ENCODE results near the gene MNAT1. TPM values are rescaled to one million over a fixed set of nuclear protein-coding genes. Genes with fewer than 3 reads are reported as not detected.
"Not testable (repeated sequence)": the region's sequence is repeated elsewhere in the genome, so short reads cannot be mapped to it uniquely, and the experiment has no call there.

Gene MNAT1
- total RNA-seq, 2 donors from 2014 or later = 11.1 to 12.0 TPM

- DNase-seq = no peak
- ATAC-seq = no peak
- intact Hi-C loops (cut with DNase I, micrococcal nuclease) = no loop called here
Measured at GRCh38 chr14:60786905-60787304, 52.3 kb downstream of the MNAT1 start.

DNA sequence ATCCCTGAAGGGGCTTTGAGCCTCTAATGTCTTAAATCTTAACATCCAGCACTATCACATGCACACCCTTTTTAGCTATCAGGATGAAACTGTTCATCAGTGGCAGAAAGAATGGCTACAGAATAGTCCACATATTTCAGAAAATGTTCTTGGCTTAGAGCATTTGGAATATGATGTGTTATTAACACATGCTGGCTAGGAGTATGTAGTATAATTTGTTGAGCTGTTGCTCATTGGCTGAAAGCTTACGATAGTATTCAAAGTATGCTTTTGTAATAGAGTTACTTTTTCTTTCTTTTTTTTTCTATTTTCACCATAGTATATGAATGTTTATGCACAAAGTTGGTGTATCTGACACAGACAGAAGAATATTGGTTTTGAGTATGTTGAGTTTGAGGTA is 55.1 kb downstream of the MNAT1 start:
- DNase-seq (no peak), ATAC-seq (no peak)
- intact Hi-C loops (cut with DNase I, micrococcal nuclease) = no loop called here

DNA sequence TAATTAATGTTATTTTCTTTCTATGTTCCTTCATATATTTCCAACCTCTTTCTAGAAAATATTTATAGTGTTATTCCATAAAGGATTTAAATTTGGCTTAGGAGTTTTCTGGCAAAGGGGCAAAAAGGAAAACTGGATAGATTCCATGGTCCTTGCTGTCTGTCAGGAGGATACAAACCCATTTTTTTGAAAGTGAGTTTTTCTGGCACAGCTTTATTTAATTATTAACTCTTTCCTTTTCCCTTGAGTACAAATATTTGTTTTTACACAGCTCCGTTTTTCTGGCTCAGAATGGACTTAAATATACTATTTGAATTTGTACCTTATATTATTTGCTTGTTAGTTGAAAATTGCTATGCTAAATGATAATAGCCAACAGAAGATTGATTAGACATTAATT is 56.3 kb downstream of the MNAT1 start:
- DNase-seq = no peak
- no peak for ATAC-seq
- intact Hi-C loops (cut with DNase I, micrococcal nuclease) = no loop called here

GRCh38 chr14:60796434-60796833 is 61.9 kb downstream of the MNAT1 start:
- ATAC-seq (no peak), DNase-seq (no peak)
- intact Hi-C loops (cut with DNase I, micrococcal nuclease) = no loop called here

GRCh38 chr14:60800409-60800808 is 65.8 kb downstream of the MNAT1 start:
- intact Hi-C loops (cut with DNase I, micrococcal nuclease) = no loop called here
- DNase-seq = no peak
- ATAC-seq = no peak

GRCh38 chr14:60803871-60804270 is 69.3 kb downstream of the MNAT1 start:
- DNase-seq = no peak
- no peak for ATAC-seq
- intact Hi-C loops (cut with DNase I, micrococcal nuclease) = no loop called here

- no peak for ATAC-seq
- DNase-seq = no peak
- intact Hi-C loops (cut with DNase I, micrococcal nuclease) = no loop called here
Measured at GRCh38 chr14:60805841-60806430, 71.4 kb downstream of the MNAT1 start.

GRCh38 chr14:60807247-60807646 is 72.7 kb downstream of the MNAT1 start:
- intact Hi-C loops (cut with DNase I, micrococcal nuclease) = no loop called here
- DNase-seq = no peak
- no peak for ATAC-seq

DNA sequence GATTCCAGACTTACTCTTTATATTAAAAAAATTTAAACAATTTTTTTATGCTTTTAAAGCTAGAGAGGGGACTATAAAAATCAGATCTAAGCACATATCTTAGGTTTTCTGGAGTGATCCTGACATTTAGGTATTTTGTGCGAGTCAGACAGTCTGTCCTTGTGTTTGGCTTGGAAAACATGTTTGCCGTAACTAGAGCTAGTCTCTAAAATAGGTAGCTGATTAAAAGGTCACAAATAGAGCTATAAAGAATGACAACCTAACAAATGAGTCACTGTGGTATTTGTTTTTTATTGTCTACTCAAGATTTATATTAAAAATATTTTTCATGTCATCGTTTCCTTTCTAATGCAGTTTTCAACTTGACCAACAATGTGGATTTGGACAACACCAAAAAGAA is 73.4 kb downstream of the MNAT1 start:
- DNase-seq (no peak), ATAC-seq (no peak)
- intact Hi-C loops (cut with DNase I, micrococcal nuclease) = no loop called here

DNA sequence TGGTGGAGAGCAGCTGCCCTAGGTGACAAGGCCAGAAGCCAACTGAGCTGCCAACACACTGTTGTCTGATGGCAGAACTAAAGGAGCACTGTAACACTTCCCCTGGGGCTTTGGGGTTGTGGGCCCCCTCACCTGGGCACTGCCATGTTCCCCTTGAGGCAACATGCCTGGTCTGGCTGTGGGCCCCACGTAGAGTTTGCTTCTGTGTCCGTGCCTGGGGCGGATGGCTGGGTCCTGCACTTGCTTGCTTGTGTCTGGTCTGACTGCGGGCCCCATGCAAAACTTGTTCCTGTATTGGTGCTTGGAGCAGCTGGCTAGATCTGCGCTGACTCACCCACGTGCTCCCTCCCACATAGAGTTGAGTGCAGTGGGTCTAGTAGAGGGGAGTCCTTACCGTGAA is 78.4 kb downstream of the MNAT1 start:
- intact Hi-C loops (cut with DNase I, micrococcal nuclease) = no loop called here
- no peak for DNase-seq
- ATAC-seq = no peak

GRCh38 chr14:60815371-60815770 is 80.8 kb downstream of the MNAT1 start:
- intact Hi-C loops (cut with DNase I, micrococcal nuclease) = no loop called here
- no peak for ATAC-seq
- no peak for DNase-seq

- ATAC-seq = no peak
- DNase-seq = no peak
- intact Hi-C loops (cut with DNase I, micrococcal nuclease) = no loop called here
Measured at GRCh38 chr14:60817113-60817512, 82.6 kb downstream of the MNAT1 start.

GRCh38 chr14:60819575-60819974 is 85.0 kb downstream of the MNAT1 start:
- ATAC-seq (peak; percentile 73), DNase-seq (no peak)
- intact Hi-C loops (cut with DNase I, micrococcal nuclease) = no loop called here

DNA sequence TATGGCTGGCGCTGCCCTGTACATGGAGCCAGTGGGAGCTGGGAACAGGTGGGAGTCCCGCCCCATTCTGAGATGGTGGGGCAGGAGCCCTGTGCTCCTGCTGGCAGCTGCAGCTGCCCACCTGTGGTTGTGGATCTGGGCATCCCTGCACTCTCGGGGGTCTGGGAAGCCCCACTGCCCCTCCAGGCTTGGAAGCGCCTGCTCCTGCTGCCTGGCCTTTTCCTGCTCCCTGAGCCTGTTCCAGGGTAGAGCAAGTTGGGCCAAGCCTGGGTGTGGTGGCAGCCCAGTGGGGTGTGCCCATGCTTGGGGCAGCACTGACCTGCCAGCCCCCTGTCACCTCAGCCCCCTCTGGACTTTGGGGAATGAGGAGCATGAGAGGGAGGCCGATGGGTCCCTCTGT is 104.0 kb downstream of the MNAT1 start:
- ATAC-seq (no peak), DNase-seq (no peak)
- intact Hi-C loops (cut with DNase I, micrococcal nuclease) = no loop called here

DNA sequence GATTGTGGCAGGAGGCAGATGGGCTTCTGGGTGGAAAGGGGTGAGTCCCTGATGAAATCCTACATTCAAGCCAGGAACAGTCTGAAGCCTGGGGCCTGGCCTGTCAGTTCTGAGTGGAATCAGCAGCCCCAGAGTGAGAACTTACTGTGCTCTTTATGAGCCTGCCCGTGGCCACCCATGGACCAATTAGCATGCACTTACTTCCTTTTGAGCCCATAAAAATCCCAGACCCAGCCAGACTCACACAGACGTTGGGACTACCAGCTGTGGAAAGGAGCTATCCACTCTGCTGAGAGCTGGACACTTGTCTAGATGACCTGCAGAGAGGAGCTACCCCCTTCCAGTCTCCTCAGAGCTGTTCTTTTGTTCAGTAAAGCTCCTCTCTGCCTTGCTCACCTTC is 104.5 kb downstream of the MNAT1 start:
- DNase-seq = no peak

GRCh38 chr14:60839657-60840056 is 105.1 kb downstream of the MNAT1 start:
- no peak for ATAC-seq
- DNase-seq = no peak
- intact Hi-C loops (cut with DNase I, micrococcal nuclease) = no loop called here

More for the DNA sequence above, 104.5 kb downstream of the MNAT1 start:
- ATAC-seq = no peak
- intact Hi-C loops (cut with DNase I, micrococcal nuclease) = no loop called here

- DNase-seq (no peak), ATAC-seq (no peak)
- intact Hi-C loops (cut with DNase I, micrococcal nuclease) = no loop called here
Measured at GRCh38 chr14:60840313-60840712, 105.8 kb downstream of the MNAT1 start.

GRCh38 chr14:60845523-60845922 is 111.0 kb downstream of the MNAT1 start:
- DNase-seq (no peak), ATAC-seq (no peak)
- intact Hi-C loops (cut with DNase I, micrococcal nuclease) = no loop called here

- intact Hi-C loops (cut with DNase I, micrococcal nuclease) = no loop called here
- DNase-seq (no peak), ATAC-seq (no peak)
Measured at GRCh38 chr14:60848066-60848465, 113.5 kb downstream of the MNAT1 start.

- intact Hi-C loops (cut with DNase I, micrococcal nuclease); ATAC-seq; DNase-seq: not testable (repeated sequence)
Measured at GRCh38 chr14:60851692-60852091, 117.1 kb downstream of the MNAT1 start.

GRCh38 chr14:60856111-60856510 is 121.5 kb downstream of the MNAT1 start:
- DNase-seq (no peak), ATAC-seq (no peak)
- intact Hi-C loops (cut with DNase I, micrococcal nuclease) = no loop called here

GRCh38 chr14:60859525-60859924 is 125.0 kb downstream of the MNAT1 start:
- ATAC-seq (no peak), DNase-seq (no peak)
- intact Hi-C loops (cut with DNase I, micrococcal nuclease) = no loop called here
